Breast epithelium (tissue), 4 donors: Measurements from ENCODE around the gene ATP7B. TPM values are rescaled to one million over a fixed set of nuclear protein-coding genes. Genes with fewer than 3 reads are reported as not detected.

Source experiments
- DNase-seq, 2 donors: peaks; one replicate each; pipeline ENCODE4 v3.0.0-alpha.2; 2019; ENCODE audit warnings: low spot score in 2 of 2
- H3K27ac ChIP-seq, 2 donors: fragments of 200-600 bp; sonication (generic) in 1 of 2; one replicate each; pipeline ENCODE4 v1.5.1; 2016 to 2019; ENCODE audit warnings: mild to moderate bottlenecking in 1 of 2
- H3K27me3 ChIP-seq, 2 donors: fragments of 200-600 bp; sonication (generic) in 1 of 2; one replicate each; pipeline versions ENCODE4 v1.5.1 to v1.6.0; 2017 to 2019; ENCODE audit warnings: control low read depth in 1 of 2, mild to moderate bottlenecking in 1 of 2
- H3K36me3 ChIP-seq: fragments of 200-600 bp; one replicate; pipeline ENCODE4 v1.5.1; 2019
- H3K4me1 ChIP-seq, 2 donors: fragments of 200-600 bp; sonication (generic); one replicate each; pipeline ENCODE4 v1.5.1; 2016 to 2019; ENCODE audit warnings: control low read depth in 1 of 2
- H3K4me3 ChIP-seq, 3 donors: fragments of 200-600 bp; sonication (generic); 1 replicate in 2 of 3; 2 replicates in 1 of 3; pipeline ENCODE4 v1.5.1; 2016 to 2019; ENCODE audit warnings: mild to moderate bottlenecking in 3 of 3, moderate library complexity in 2 of 3
- H3K9me3 ChIP-seq, 2 donors: fragments of 200-600 bp; sonication (generic) in 1 of 2; one replicate each; pipeline ENCODE4 v1.5.1; 2016 to 2019; ENCODE audit warnings: control low read depth in 1 of 2
- POLR2A ChIP-seq: fragments of 450-650 bp; IDR thresholded peaks from one replicate; pipeline ENCODE4 v1.6.1; 2016; ENCODE audit warnings: antibody characterized with exemption, mild to moderate bottlenecking, moderate library complexity
- POLR2AphosphoS5 ChIP-seq, 3 donors: sonication (generic); formaldehyde crosslinking; IDR thresholded peaks; one replicate each; pipeline ENCODE4 v1.6.1; 2017; ENCODE audit warnings: antibody characterized with exemption in 3 of 3
- intact Hi-C: fragments of 100-400 bp; cut with DNase I; formaldehyde crosslinking; loops from one replicate; pipeline ENCODE4 v1.15.1; 2023; ENCODE audit warnings: low total_unique reads
- total RNA-seq, 3 donors: library from RNA; depleted of rRNA; stranded (reverse); fragments of >200 nt; gene quantifications; one replicate each; pipeline ENCODE4 v1.1.0, GENCODE V29; 2016
- TF ChIP-seq, protein P1 (sequence below), 3 donors: fragments of 450-650 bp; IDR thresholded peaks; one replicate each; pipeline ENCODE4 v1.5.1; 2016 to 2017; ENCODE audit warnings: antibody characterized with exemption in 3 of 3, mild to moderate bottlenecking in 3 of 3, moderate library complexity in 3 of 3

ATP7B gene
- total RNA-seq, 3 donors from 2014 or later, result 6.9 to 9.2 (median 7.2) TPM

DNA sequence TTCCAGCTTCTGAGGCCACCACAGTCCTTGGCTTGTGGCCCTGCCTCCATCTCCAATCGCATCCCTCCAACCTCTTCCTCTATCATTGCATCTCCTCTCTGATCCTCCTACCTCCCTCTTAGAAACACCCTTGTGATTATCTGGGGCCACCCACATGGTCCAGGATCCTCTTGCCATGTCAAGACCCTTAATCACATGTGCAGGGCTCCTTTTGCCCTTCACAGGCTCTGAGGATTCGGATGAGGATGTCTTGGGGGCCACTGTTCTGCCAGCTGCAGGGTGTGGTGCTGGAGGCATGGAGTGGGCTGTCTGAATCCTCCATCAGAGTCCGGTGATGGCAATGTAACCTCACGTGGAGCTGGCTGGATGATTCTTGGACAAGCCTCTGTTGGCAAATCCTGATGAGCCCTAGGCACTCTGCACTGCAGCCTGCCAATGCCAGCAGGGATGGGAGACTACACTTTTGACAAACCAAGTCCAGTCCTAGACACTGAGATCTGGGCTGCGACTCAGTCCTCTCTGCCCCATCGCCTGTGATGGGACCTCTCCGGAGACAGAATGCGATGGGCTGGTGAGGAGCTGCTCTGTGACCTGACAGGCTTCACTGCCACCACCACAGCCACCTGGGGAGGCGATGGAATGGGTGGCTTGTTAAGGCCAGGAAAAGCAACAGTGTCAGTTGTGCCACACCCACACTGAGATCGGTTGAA is 88.3 kb downstream of the ATP7B start:
- Histone ChIP-seq H3K4me3 (no peak overlapping the region), H3K4me1 (no peaks in the 10 kb centered on the region), H3K27ac (no peak overlapping the region), H3K27me3 (no peaks in the 10 kb centered on the region), H3K9me3 (no peaks in the 10 kb centered on the region), H3K36me3 (no peaks in the 10 kb centered on the region)
- intact Hi-C loops, result no loop called here
- DNase-seq, result no peak
- TF ChIP-seq POLR2A, result no peak
- TF ChIP-seq POLR2AphosphoS5 (IDR thresholded peaks at IDR 0.05), result no peak
- TF ChIP-seq, protein P1, sequence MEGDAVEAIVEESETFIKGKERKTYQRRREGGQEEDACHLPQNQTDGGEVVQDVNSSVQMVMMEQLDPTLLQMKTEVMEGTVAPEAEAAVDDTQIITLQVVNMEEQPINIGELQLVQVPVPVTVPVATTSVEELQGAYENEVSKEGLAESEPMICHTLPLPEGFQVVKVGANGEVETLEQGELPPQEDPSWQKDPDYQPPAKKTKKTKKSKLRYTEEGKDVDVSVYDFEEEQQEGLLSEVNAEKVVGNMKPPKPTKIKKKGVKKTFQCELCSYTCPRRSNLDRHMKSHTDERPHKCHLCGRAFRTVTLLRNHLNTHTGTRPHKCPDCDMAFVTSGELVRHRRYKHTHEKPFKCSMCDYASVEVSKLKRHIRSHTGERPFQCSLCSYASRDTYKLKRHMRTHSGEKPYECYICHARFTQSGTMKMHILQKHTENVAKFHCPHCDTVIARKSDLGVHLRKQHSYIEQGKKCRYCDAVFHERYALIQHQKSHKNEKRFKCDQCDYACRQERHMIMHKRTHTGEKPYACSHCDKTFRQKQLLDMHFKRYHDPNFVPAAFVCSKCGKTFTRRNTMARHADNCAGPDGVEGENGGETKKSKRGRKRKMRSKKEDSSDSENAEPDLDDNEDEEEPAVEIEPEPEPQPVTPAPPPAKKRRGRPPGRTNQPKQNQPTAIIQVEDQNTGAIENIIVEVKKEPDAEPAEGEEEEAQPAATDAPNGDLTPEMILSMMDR (IDR thresholded peaks at IDR 0.05), result no peak

DNA sequence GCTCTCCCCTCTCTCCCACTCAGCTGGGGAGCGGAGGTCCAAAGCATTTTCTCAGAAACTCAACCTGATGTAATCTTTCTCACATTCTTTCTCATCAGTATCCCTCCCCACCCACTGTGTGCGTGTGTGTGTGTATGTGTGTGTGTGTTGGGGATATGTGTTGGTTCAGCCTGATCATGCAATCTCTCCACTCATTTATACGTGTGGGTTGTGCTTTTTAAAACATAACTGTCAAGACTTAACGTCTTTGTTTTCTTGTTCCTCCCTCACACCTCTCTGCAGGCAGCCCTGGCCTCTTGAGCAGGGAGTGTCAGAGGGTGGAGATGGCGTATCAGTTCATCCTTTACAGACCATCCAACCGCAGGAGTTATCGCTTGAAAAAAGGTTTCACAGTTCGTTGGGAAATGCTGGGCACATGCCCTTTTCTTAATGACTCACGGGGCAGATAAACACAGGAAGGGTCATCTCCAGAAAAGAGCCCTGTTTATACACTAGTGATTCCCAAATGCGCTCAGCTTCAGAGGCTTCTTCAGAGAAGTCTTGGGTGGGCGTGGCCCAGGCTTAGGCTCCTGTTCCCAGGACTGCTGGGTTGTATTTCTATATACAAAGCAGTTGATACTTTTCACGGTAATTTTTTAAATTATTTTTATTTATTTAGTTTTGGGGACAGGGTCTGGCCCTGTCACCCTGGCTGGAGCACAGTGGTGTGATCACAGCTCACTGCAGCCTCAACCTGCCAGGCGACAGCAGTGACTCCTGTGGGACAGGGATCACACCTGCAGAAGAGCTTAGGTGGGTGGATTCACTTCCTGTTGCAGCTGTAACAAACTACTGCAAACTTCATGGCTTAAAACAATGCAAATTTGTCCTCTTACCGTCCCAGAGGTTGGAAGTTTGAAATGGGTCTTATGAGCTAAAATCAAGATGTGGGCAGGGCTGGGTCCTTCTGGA is 89.2 kb downstream of the ATP7B start:
- no peak for TF ChIP-seq POLR2AphosphoS5 (IDR thresholded peaks at IDR 0.05)
- TF ChIP-seq, protein P1 (IDR thresholded peaks at IDR 0.05), result no peak
- no peak for TF ChIP-seq POLR2A
- DNase-seq, result no peak
- intact Hi-C loops, result no loop called here
- Histone ChIP-seq H3K27ac (no peak overlapping the region), H3K4me1 (no peaks in the 10 kb centered on the region), H3K9me3 (no peaks in the 10 kb centered on the region), H3K4me3 (no peak overlapping the region), H3K36me3 (no peaks in the 10 kb centered on the region), H3K27me3 (no peaks in the 10 kb centered on the region)

GRCh38 chr13:51920786-51921185 is 90.5 kb downstream of the ATP7B start:
- no peak overlapping the region for H3K4me3 ChIP-seq
- H3K36me3 ChIP-seq, result no peaks in the 10 kb centered on the region
- H3K9me3 ChIP-seq, result no peaks in the 10 kb centered on the region
- intact Hi-C loops, result no loop called here
- TF ChIP-seq POLR2A, result no peak
- TF ChIP-seq, protein P1 (IDR thresholded peaks at IDR 0.05), result no peak
- no peak for TF ChIP-seq POLR2AphosphoS5 (IDR thresholded peaks at IDR 0.05)
- H3K27me3 ChIP-seq, result no peaks in the 10 kb centered on the region
- no peak overlapping the region for H3K27ac ChIP-seq
- DNase-seq, result no peak
- no peaks in the 10 kb centered on the region for H3K4me1 ChIP-seq

DNA sequence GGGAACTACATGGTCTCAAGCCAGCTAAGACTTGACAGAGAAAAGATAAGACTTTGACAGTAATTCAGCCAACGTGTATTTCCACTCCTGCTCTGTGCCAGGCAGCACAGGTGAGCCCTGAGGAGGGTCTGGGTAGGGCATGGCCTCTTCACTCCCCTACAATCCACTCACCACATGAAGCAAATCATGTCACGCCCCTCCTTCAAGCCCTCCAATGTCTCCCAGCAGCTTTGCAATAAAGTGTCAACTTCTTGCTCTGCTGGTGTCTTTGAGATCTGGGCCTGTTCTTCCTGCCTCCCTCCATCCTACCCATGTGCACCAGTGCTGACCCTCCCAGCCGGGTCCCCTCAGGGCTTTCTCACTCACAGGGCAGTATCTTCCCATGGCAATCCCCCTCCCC is 91.0 kb downstream of the ATP7B start:
- intact Hi-C loops, result no loop called here
- DNase-seq, result no peak

More for the DNA sequence above, 91.0 kb downstream of the ATP7B start:
- H3K4me3 ChIP-seq, result no peak overlapping the region
- H3K4me1 ChIP-seq, result no peaks in the 10 kb centered on the region
- H3K27me3 ChIP-seq, result no peaks in the 10 kb centered on the region
- no peaks in the 10 kb centered on the region for H3K36me3 ChIP-seq
- no peak for TF ChIP-seq POLR2AphosphoS5 (IDR thresholded peaks at IDR 0.05)
- TF ChIP-seq, protein P1 (IDR thresholded peaks at IDR 0.05), result no peak
- TF ChIP-seq POLR2A, result no peak
- no peaks in the 10 kb centered on the region for H3K9me3 ChIP-seq
- H3K27ac ChIP-seq, result no peak overlapping the region
